GM21529 (cell line): ENCODE measurements around the gene NPTX2.
"Not testable (repeated sequence)": the region's sequence is repeated elsewhere in the genome, so short reads cannot be mapped to it uniquely, and the experiment has no call there.

ENCODE experiments used
- ATAC-seq: cut with Tn5 transposase; IDR thresholded peaks from one replicate; pipeline ENCODE4 v1.9.1; 2021; ENCODE audit not compliant: unreplicated experiment

The NPTX2 gene, protein sequence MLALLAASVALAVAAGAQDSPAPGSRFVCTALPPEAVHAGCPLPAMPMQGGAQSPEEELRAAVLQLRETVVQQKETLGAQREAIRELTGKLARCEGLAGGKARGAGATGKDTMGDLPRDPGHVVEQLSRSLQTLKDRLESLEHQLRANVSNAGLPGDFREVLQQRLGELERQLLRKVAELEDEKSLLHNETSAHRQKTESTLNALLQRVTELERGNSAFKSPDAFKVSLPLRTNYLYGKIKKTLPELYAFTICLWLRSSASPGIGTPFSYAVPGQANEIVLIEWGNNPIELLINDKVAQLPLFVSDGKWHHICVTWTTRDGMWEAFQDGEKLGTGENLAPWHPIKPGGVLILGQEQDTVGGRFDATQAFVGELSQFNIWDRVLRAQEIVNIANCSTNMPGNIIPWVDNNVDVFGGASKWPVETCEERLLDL

DNA sequence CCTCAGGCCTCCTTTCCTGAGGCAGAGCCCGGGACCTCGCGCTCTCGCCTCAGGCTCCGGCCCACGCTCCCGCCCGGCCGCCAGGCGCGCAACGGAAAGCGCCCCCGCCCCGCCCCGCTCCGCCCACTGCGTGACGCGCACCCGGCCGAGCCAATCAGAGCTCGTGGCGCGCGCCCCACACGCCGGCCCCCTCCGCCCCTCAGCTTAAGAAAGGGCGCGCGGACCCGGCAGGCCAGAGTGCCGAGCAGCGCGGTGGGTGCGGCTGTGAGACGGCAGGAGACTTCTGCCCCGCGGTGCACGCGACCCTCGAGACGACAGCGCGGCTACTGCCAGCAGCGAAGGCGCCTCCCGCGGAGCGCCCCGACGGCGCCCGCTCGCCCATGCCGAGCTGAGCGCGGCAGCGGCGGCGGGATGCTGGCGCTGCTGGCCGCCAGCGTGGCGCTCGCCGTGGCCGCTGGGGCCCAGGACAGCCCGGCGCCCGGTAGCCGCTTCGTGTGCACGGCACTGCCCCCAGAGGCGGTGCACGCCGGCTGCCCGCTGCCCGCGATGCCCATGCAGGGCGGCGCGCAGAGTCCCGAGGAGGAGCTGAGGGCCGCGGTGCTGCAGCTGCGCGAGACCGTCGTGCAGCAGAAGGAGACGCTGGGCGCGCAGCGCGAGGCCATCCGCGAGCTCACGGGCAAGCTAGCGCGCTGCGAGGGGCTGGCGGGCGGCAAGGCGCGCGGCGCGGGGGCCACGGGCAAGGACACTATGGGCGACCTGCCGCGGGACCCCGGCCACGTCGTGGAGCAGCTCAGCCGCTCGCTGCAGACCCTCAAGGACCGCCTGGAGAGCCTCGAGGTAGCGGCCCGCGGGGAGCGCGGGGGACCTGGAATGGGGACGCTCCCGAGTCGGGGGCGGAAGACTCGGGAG lies at the start of gene NPTX2:
Gene NPTX2, plus strand, starts transcription at position 235 of the 909 bp plus-strand sequence. Its CDS starts 177 bp downstream, at position 412.
- no peak for ATAC-seq

DNA sequence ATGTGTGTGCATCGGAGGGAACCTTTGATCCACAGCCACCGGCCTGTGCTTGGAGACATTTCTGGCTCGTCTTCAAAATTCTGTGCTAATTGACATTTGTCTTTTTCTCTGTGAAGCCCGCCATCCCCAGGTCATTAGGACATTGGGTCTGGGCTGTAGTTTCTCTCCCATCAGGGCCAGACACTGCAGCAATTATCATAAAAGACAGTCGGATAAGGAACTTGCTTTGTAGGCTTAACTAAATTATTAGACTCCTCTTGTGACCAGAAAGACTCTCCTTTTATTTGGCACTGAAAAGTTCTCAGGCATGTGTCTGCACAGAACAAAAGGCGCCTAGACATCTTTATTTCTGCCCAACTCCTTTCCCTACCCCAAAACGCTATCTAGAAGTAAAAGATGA lies 49.1 kb upstream of the NPTX2 start:
- ATAC-seq, result no peak

DNA sequence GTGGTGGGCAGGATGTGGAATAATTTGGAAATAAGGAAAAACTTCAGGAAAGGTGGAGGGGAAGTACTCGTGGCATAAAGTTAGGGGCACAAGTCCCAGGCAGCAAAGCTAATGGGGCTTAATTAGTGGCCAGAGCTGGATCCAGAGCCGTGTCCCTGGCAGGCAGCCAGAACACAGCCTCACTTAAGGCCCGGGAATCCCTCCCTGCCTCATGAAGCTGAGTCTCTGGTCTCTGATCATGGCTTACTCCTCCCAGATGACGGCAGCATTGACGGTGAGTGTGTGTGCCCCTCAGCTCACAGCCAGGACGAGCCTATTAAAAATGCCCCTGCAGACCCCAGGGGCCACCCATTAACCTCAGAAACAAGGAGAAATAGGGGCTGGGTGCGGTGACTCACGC lies 48.2 kb upstream of the NPTX2 start:
- no peak for ATAC-seq

DNA sequence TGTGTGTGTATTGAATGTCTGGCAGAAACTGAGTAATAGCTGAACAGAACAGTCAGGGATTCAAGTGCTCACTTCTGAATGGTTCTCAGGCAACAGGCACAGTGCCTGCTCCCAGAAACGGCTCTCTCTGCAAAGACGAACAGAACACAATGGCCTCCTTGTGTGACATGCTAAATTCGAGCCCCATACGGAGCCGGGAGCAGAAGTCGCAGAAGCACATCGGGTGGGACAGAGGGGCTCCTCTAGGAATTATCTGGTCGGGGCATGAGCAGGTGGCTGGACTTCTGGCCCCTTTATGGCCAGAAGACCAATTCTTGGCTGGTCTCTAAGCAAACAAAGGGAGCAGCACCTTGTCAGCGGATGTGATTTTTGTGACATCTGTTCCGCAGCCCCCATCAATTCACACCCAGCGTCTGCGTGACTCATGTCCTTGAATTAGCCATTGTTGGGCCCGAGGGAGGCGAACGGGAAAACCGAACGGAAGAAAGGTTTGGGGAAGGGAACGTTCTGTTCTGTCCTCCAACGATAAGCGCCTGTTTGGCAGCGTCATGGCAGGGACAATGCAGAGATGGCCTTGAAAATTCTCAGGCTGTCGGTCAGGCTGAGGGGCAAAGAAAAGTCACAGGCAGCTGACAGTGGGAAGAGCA lies 47.3 kb upstream of the NPTX2 start:
- ATAC-seq, result no peak

DNA sequence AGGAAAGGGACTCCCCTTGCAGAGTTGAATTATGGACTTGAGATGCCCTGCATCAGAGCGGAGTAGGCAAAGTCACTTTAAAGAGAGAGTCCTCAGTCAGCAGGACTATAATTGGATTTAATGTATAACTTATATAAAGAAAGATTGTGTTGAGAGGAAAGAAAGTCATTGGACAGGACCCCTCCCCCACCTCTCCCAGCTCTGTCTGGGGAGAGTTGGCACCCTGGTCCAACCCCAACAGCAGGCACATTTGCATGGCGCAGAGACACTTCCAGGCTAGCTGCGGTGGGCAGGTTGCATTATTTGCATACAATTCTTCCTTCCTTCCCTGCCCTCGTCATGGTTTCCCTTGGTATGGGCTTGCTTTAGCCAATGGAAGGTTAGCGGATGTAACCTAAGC lies 46.1 kb upstream of the NPTX2 start:
- ATAC-seq, result no peak

DNA sequence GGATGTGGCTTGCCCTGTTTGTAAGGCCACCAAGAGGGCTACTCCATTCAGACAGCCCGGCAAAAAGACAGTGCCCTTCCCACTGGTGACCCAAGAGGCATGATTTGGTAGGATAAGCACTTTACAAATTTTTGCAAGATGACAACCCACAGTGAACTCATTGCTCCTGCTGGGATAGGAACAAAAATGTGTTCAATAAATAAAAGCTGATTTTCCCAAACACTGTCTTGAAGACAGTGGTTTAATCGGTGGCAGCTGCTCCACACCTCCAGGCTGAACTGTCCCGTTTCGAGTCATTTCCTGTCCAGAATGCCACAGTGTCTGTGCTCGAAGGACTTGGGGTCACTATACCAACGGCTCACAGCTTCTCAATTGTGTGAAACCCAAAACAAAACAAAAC lies 45.1 kb upstream of the NPTX2 start:
- ATAC-seq, result no peak

DNA sequence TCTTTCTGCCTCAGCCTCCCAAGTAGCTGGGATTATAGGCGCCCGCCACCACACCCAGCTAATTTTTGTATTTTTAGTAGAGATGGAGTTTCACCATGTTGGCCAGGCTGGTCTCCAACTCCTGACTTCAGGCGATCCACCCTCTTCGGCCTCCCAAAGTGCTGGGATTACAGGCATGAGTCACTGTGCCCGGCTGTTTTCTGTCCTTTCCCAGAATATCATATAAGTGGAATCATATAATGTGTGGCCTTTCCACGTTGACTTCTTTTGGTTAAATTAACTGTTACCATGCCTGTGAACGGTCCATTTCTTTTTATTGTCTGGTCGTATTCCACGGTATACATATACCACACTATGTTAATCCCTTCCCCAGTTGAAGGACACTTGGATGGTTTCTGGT lies 44.4 kb upstream of the NPTX2 start:
- not testable (repeated sequence) for ATAC-seq

DNA sequence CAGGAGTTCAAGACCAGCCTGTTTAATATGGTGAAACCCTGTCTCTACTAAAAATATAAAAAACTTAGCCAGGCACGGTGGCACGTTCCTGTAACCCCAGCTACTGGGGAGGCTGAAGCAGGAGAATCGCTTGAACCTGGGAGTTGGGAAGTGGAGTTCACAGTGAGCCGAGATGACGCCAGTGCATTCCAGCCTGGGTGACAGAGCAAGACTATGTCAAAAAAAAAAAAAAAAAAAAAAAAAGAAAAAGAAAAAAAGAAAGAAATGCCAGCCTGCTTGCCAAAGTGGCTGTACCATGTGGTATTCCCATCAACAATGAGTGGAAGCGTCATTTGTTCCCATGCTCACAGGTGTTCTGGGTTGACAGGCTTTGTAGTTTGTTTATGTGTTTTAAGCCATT lies 43.3 kb upstream of the NPTX2 start:
- no peak for ATAC-seq

DNA sequence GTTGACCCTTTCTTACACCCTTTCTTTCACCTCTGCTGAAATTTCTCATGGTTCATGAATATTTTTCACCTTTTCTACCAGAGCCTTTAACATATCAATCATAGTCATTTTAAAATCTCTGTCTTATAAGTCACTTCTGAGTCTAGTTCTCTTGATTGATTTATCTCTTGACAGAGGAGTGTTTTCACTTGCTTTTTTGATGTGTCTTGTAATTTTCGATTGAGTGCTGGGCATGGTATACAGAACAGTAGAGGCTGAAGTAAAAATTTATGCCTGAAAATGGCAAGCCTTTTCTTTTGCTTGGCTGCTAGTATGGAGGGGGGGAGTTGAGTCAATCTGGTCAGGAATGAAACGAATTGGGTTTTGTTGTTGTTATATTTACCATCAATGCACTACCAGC lies 41.2 kb upstream of the NPTX2 start:
- ATAC-seq, result no peak

DNA sequence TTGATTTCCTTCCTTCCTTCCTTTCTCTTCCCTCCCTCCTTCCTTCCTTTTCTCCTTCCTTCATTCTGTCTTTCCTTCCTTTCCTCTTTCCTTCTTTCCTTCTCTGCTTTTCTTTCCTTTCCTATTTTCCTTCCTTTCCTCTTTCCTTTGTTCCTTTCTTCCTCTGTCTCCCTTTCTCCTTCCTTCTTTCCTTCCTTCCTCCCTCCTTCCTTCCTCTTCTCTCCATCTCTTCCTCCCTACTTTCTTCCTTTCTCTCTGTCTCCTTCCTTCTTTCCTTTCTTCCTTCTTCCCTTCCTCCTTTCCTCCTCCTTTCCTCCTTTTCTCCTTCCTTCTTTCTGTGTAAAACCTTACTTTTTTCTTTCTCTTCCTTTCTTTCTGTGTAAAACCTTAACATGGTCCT lies 32.3 kb upstream of the NPTX2 start:
- ATAC-seq, result no peak

DNA sequence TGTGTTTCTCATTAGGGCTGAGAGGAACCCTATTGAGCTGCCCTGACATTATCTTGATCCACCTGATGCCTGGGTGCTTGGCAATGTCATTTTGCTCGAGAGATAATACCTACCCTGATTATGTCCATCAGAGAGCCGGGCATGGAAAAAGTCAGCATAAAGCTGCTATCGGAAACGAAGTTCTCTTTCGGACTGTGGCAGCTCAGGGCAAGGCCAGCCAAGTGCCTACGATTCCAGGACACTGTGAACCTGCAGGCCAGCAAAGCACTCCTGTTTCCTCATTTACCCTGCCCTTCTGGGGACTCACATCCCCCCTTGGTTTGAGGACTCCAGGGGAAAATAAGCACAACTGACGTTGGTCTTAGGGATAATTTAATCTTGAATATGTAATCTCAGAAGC lies 25.2 kb upstream of the NPTX2 start:
- no peak for ATAC-seq

DNA sequence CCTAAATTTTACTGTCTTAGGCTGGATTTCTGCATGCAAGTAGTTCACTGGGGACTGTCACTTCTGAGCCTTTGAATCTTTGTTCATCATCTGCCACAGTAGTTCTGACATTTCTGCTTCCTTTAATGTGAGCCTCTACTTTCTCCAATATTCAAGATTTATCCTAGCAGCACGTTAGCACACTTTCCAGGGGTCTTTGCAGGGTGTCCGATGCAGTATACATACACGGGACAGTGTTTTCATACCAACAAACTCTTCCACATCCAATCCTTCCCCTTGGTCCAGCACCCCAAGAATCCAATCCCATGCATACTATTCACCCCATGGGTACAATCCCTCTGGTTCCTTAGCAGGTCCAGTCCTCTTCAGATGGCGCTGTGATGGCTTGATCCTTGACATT lies 22.7 kb upstream of the NPTX2 start:
- ATAC-seq, result no peak

DNA sequence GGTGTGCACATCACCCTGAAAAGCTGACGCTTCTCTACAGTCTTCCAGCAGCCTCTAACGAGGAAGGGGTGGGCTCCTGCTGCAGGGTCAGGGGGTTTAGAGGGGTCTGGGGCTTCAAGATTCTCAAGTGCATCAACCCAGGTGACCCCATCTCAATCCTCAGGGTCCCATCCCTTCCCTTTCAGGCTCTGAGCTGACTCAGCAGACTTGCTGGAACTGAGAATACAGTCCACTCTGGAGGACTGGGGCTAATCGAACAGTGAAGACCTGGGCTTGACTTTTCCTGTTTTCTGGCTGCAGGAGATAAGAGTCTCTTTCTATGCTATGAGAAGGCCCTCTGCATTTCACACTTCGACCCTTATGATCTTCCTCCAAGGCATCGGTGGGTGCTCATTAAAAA lies 22.3 kb upstream of the NPTX2 start:
- no peak for ATAC-seq

DNA sequence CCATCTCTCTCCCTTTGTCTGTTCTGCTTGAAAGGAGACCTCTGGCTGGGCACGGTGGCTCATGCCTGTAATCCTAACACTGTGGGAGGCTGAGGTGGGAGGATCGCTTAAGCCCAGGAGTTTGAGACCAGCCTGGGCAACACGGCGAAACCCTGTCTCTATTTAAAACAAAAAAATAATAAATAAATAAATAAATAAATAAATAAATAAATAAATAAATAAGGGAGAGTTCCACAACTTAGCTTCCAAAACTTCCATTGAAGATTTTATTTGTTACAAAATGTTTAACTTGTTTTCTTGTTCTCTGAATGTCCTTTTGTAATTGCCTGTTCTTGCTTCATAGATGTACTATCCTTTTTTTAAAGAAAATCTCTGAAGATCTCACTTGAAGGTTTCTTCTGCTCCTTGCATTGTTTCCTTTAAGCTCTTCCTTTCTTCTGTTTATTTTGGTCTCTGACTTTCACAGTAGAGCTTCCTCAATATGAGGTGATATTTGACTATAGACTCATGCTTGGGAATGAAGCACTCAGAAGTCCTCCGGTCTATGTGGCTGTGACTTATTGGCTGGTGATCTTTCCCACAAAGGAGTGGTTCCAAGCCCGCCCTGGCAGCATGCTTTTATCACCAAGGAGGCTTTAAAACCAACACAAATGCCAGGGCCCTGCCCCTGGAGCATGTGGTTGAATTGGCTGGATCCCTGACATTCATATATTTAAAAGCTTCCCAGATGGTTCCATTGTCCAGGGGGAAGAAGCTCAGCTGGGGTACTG lies 18.1 kb upstream of the NPTX2 start:
- ATAC-seq, result no peak

DNA sequence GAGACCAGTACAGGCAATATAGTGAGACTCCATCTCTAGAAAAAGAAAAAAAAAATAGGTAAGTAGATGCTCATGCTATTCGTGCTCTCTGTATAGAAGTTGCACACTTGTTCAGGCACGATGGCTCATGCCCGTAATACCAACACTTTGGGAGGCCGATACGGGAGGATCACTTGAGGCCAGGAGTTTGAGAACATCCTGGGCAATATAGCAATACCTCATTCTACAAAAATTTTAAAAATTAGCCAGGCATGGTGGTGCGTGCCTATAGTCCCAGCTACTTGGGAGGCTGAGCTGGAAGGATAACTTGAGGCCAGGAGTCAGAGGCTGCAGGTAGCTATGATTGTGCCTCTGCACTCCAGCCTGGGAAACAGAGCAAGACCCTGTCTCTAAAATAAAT lies 17.2 kb upstream of the NPTX2 start:
- ATAC-seq, result no peak

DNA sequence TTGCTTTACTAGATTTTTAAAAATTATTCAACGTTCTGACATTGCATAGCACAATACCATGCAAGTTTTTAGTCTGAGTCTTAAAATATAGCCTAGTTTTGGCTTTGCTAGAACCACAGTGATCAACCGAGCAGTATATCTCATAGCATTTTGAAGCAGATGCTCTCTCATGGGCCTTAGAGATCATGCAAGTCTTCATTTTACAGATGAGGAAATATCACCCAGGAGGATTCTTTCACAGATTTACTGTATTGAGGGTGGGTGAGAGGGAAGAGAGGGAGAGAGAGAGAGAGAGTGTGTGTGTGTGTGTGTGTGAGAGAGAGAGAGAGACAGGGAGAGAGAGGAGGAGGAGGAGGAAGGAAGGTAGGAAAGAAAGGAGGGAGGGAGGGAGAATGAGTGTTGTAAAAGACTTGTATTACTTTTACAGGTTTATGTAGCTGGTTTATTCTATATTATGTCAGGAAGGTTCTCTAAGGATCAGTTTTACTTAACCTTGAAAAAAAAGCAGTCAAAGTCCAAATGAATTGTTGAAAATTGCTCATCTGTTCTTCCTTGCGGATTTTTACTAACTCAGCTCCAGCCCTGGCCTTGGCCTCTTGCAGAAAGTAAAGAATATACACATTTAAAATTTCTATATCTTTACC lies 14.2 kb upstream of the NPTX2 start:
- no peak for ATAC-seq

DNA sequence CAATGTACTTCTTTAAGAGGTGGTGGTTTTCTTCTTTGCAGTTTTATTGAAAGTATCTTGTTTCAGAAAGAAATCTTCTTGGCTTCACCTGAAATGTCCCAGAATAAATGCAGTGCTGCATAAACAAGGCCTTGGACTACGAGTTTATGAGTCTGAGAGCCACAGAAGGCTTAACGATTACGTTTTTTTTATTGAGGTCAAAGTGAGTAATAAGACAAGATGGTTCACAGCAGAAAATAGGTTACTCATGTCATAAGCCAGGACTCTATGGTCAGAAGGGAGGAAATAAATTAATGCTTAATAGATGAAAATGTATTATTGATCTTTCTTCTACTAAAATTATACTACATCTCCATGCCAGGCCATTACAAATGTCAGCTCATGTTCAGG lies 13.7 kb upstream of the NPTX2 start:
- ATAC-seq, result no peak

DNA sequence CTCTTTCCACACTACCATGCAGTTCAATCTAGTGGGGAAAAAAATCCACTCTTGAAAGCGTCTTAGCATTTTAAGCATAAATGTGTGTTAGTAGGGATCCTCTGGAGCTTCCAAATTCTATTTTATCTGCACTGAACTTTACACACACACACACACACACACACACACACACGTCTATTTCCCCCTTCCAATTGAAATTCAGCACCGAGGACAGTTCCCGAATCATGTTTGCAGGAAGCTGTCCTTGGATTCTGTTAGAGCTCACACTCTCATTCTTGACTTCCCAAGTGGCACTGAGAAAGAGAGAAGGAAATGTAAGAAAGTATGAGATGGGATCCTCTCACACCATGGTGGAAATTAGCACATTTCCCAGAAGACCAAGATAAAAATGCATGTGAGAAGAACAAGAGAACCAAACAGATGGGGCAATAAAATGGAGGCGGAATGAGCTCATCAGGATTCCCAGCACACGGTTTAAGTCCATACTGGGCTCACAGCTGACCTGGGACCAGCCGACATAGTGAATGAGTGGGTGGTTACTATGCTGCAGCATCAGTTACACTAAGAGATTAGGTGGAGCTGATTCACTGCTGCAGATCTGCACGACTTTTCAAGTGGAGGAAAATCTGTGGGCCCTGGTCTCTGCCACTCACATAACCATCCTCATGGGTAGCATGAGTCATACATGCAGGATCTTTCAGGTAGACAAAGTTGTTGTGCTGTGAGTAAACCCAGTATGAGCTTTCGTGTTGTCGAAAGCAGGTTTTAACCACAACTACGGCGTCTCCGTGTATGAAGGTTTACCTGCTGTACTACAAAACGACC lies 3.3 kb upstream of the NPTX2 start:
- ATAC-seq, result no peak

DNA sequence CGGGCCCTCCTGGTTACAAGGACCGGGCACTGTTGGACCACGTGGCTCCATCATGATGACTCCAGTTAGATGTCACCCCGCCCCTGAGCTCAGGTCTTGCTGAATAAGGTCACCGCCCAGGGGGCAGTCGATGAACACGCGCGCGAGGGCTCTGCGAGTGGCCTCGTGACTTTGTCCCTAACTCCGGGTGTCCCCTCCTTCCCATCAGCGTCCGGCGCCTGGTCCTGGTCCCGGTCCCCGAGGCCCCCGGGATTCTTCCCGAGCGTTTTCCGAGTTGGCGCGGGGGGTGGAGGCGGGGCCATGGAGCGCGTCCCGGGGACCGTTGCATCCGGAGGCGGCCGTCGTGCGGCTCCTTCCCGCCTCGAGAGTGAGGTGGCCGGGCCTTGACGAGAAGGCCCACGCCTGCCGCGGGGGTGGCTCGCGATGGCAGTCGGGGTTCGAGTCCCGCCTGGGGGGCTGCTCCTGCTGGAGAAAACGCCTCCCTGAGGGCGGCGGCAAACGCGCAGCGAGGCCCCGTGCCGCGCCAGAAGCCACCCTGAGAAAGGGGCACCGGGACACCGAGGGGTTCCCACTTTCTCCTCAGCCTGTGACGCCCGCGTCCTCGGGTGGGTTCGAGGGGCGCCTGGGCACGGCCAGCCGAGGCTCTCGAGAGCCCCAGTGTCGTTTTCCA lies 569 bp upstream of the NPTX2 start:
- ATAC-seq, result no peak
